LNCaP clone FGC (cell line): ENCODE results near the gene COX10.
"Not testable (repeated sequence)": the region's sequence is repeated elsewhere in the genome, so short reads cannot be mapped to it uniquely, and the experiment has no call there.

ENCODE experiments used
- DNase-seq: peaks from one replicate; pipeline ENCODE4 v3.0.0-alpha.2; 2011; ENCODE audit warnings: low read depth
- H3K4me3 ChIP-seq: 2 replicates; pipeline ENCODE4 v1.5.1; 2011; ENCODE audit warnings: mild to moderate bottlenecking, low read depth, low read length, control low read depth
- CTCF ChIP-seq: IDR thresholded peaks from 2 replicates; pipeline ENCODE4 v1.5.1; 2012; ENCODE audit warnings: mild to moderate bottlenecking; ENCODE audit not compliant: control insufficient read depth, insufficient read depth; ENCODE audit errors: extremely low read depth

COX10 gene

DNA sequence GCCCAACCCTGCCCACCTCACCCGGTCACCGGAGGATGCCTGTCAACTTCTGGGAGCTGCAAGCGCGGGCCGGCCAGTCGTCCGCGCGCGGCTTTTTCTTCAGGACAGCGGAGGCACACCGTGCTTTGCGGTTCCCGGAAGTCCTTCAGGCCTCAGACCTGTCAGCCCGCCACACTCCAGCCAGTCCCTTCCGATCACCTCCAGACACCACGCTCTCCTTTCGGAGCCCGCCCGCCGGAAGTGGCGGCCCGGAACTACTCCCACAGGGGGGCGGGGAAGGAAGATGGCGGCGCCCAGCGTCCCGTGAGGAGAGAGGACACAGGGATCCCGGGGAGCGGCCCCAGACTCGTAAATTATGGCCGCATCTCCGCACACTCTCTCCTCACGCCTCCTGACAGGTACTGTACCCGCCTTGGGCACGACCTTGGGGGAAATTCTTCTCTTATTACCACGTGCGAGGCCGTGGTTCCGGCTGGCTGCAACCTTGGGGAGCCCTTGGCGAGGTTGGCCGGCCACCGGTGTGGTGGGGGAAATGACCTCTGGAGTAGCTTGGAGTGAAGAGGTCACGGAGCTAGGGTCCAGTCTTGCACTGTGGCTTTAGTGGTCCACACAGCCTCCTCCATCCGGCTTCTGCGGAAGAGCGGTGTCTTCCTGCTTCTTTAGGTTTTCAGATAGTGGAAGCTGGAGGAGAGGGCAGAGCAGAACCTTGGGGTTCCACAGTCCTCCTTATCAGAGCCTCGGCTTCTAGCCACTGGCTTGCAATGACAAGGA lies at the start of gene COX10:
TSS of gene COX10 (plus strand) at position 254 of the 771 bp plus-strand sequence. CDS start at position 356, 102 bp downstream.
- TF ChIP-seq CTCF: no peak
- peak; percentile 75 for DNase-seq

GRCh38 chr17:14021651-14022294 lies 47.5 kb upstream of the COX10 start:
- not testable (repeated sequence) for H3K4me3 ChIP-seq, DNase-seq

More for the DNA sequence above, at the start of gene COX10:
- peak within 1 kb of the TSS; percentile 99 for H3K4me3 ChIP-seq

- not testable (repeated sequence) for DNase-seq, H3K4me3 ChIP-seq
These were observed 39.5 kb upstream of the COX10 start for GRCh38 chr17:14029755-14030154.

- H3K4me3 ChIP-seq: no peak overlapping the region
- no peak for TF ChIP-seq CTCF
- DNase-seq: no peak
These were observed 37.1 kb upstream of the COX10 start for GRCh38 chr17:14032234-14032633.

- TF ChIP-seq CTCF: no peak
- DNase-seq: peak; percentile 64
- no peak overlapping the region for H3K4me3 ChIP-seq
These were observed 36.1 kb upstream of the COX10 start for GRCh38 chr17:14033166-14033565.

GRCh38 chr17:14037453-14037852 lies 31.9 kb upstream of the COX10 start:
- no peak overlapping the region for H3K4me3 ChIP-seq
- no peak for TF ChIP-seq CTCF
- no peak for DNase-seq

DNA sequence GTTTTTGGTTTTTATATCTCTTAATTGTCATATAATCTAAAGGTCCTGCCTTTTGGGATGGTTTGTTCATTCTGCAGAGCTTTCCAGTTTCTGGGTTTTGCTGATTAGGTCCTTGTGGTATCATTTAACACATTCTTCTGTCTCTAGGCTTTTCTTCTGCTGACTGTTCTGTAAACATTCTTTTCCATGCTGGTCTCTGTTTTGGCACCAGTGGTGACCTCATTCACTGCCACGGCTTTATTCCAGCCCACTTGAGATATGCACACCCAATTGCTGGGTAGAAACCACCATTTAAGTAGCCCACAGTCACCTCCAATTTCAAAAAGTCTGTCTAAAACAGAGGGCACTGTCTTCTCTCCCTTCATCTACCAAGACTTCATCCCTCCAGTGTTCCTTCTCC lies 31.1 kb upstream of the COX10 start:
- no peak overlapping the region for H3K4me3 ChIP-seq
- DNase-seq: no peak
- TF ChIP-seq CTCF: no peak

DNA sequence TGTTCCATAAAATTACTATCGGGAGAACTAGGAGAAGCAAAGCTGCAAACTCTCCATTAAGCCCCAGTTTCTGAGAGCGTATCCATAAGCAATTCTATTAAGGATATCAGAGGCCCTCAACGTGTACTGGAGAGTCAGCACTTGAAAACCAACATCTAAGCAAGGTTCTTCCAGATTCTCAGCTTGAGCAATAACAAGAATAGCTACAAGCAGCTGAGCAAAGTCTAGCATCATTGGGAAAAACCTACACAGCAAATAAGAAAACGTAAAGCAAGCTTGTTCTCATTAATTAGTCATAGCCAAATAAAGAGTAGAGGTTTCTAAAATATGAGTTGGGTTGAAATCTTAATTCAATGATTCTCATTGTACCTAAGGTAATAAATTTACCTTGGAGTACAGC lies 26.9 kb upstream of the COX10 start:
- no peak for TF ChIP-seq CTCF
- no peak for DNase-seq
- no peak overlapping the region for H3K4me3 ChIP-seq
